PFSK-1 (cell line): ENCODE data around the gene ZDHHC14.

Source experiments
- FOXP2 ChIP-seq: optimal IDR thresholded peaks from 2 replicates; pipeline ENCODE3; 2011; ENCODE audit warnings: borderline replicate concordance, control low read depth, inconsistent platforms; ENCODE audit not compliant: insufficient read depth; ENCODE audit errors: extremely low read length, extremely low read depth
- POLR2AphosphoS5 ChIP-seq: IDR thresholded peaks from 2 replicates; pipeline ENCODE4 v1.6.1; 2012; ENCODE audit warnings: low read depth, mild to moderate bottlenecking, control low read depth, low read length, moderate library complexity
- REST ChIP-seq, 2 experiments: IDR thresholded peaks; 2 replicates each; pipeline versions ENCODE4 v1.6.1 to v1.8.0; 2011 to 2012; ENCODE audit warnings: low read depth in 2 of 2, low read length in 2 of 2, control low read depth in 1 of 2, inconsistent platforms in 1 of 2, mild to moderate bottlenecking in 1 of 2, moderate library complexity in 1 of 2; ENCODE audit not compliant: insufficient read depth in 1 of 2
- SIN3A ChIP-seq: IDR thresholded peaks from 2 replicates; pipeline ENCODE4 v1.6.1; 2012; ENCODE audit warnings: mild to moderate bottlenecking, low read length, moderate library complexity, borderline replicate concordance; ENCODE audit not compliant: insufficient read depth
- TAF1 ChIP-seq: IDR thresholded peaks from 2 replicates; pipeline ENCODE4 v1.6.1; 2012; ENCODE audit warnings: low read length, control low read depth, borderline replicate concordance; ENCODE audit not compliant: insufficient read depth

ZDHHC14 gene

DNA sequence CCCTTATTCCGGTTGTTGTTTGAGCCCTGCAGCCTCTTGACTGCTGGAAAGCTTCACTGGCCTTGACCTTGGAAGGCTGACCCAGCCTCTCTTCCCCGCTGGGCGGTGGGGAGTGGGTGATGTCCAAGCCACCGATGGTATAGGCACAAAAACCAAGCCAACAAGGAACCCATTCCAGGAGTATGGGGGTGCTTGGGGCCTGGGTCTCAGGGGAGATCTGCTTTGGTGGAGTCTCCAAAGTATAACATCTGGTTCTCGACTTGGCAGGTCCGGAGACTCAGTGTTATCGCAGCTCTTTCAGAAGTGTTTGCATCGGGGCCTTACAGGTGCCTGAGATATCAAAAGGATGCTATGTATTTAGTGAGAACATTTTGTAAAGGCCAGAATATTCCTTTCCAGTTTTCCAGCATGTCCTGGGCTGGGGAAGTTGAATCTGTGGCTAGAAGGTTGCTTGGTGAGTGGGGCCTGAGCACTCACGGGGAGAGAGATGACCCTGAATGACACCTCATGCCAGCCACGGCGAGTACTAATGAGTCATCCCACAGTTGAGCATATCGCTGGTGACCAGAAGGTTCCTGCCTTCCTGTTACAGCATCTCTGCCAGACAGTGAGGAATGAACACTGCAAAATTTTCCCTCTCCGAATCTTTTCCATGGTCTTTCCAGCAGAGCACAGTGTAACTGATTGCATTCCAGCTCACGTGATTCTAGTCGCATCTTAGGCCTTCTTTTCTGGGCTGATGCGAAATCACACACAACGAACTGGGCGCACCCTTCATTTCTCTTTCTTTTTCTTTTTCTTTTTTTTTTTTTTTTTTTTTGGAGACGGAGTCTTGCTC is 133.9 kb downstream of the ZDHHC14 start:
- TF ChIP-seq POLR2AphosphoS5 (no peak), REST (IDR thresholded peaks at IDR 0.05; ENCODE audit: insufficient read depth in 1 of 2, low read depth in 2 of 2, low read length in 2 of 2) (no peak), FOXP2 (no peak), TAF1 (no peak), SIN3A (no peak)

DNA sequence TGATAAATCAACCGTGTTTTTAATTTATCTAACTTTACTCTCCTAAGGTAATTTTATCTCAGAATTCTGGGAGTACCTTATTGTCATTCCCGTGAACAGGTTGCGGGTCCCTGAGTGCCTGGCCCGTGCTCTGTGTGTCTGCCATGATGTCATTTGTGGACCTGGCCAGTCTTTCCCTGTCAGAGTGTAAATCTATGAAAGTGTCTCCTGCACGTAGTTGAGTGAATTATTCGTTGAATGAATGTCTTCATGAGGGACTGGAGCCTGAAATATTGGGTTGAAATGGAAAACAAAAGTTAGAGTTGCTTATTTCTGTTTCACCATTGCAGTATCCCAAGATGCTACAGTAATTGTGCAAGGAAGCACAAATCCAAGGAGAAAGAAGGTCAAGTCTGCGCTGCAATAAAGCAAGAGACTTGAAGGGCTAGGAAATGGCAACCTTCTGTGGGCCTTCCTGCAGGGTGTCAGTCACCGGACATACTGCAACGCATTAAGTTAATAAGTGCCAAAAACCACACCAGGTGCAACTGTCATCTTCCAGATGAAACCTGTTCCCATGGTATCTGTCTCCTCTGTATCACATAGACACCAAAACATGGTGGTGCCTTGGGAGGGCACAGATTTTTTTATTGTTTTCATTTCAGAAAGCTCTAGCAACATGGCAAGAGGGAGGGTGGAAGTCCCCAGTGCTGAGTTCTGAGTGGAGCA is 135.5 kb downstream of the ZDHHC14 start:
- no peak for TF ChIP-seq SIN3A
- TF ChIP-seq REST (IDR thresholded peaks at IDR 0.05; ENCODE audit: insufficient read depth in 1 of 2, low read depth in 2 of 2, low read length in 2 of 2): no peak
- TF ChIP-seq FOXP2: no peak
- no peak for TF ChIP-seq TAF1
- TF ChIP-seq POLR2AphosphoS5: no peak

GRCh38 chr6:157517601-157518359 is 136.8 kb downstream of the ZDHHC14 start:
- TF ChIP-seq TAF1 (no peak), REST (IDR thresholded peaks at IDR 0.05; ENCODE audit: insufficient read depth in 1 of 2, low read depth in 2 of 2, low read length in 2 of 2) (no peak), FOXP2 (no peak), SIN3A (no peak), POLR2AphosphoS5 (no peak)

DNA sequence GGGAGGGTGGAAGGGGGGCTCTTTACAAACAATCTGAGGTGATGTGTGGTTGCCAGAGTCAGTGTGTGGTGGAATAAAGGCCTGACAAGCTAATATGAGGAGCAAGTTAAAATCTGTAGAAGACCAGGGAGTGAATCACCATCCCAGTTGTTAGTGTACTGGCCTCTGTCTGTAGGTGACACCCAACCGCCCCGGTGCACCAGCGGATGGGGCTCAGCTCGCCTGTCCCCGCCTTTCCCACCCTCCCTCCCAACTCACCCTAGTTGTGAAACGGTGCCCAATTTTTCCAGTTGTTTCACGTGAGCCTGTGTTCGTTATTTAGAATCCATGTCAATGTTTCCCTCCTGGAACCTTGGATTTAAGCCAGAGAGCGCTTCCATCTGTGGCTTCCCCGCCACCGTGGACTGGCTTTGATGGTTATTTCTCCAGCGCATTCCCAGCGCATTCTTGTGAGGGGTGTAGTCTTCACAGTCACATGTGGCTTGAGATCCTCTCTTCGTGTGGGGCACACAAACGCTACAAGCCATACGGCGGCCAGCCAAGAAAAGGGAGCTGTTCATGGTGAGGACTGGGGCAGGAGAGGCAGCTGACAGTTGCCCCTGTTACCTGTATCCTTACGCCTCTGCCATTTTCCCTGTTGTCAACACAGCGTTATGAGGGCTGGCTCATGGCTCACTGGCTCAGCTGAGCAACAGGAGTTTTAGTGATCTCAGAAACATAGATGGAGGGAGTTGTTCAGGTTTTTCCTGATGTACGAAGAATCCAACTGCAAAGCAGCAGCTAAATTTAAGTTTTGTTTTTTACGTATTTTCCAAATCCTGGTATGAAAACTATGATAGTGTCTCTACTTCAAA is 137.6 kb downstream of the ZDHHC14 start:
- TF ChIP-seq SIN3A: no peak
- no peak for TF ChIP-seq TAF1
- no peak for TF ChIP-seq FOXP2
- TF ChIP-seq REST (IDR thresholded peaks at IDR 0.05; ENCODE audit: insufficient read depth in 1 of 2, low read depth in 2 of 2, low read length in 2 of 2): no peak
- TF ChIP-seq POLR2AphosphoS5: no peak
